HepG2 (cell line): ENCODE results near the gene GJD3. TPM values are rescaled to one million over a fixed set of nuclear protein-coding genes. Genes with fewer than 3 reads are reported as not detected.

ENCODE experiments used
- DR1 ChIP-seq: sonication (generic); formaldehyde crosslinking; IDR thresholded peaks from 2 replicates; pipeline ENCODE4 v1.8.0; 2021; ENCODE audit warnings: mild to moderate bottlenecking, missing genetic modification reagents, inconsistent platforms
- FOXK1 ChIP-seq: sonication (generic); formaldehyde crosslinking; IDR thresholded peaks from 2 replicates; pipeline ENCODE4 v1.4.0; 2020; ENCODE audit warnings: low read depth, missing genetic modification reagents, borderline replicate concordance
- KAT7 ChIP-seq: IDR thresholded peaks from 2 replicates; pipeline ENCODE4 v1.6.1; 2018; ENCODE audit warnings: borderline replicate concordance, missing compliant biosample characterization
- PPARG ChIP-seq: conservative IDR thresholded peaks from 2 replicates; pipeline ENCODE4 v1.6.1; 2016; ENCODE audit warnings: missing biosample characterization, missing genetic modification reagents
- REST ChIP-seq, 2 experiments: IDR thresholded peaks; 2 replicates each; pipeline ENCODE4 v1.6.1; 2011 to 2012; ENCODE audit warnings: low read length in 2 of 2, borderline replicate concordance in 1 of 2, low read depth in 1 of 2, mild to moderate bottlenecking in 1 of 2, moderate library complexity in 1 of 2
- ZNF275 ChIP-seq: sonication (generic); formaldehyde crosslinking; IDR thresholded peaks from 2 replicates; pipeline ENCODE4 v1.8.0; 2022; ENCODE audit warnings: missing genetic modification reagents, mild to moderate bottlenecking, inconsistent platforms, borderline replicate concordance
- ZNF343 ChIP-seq: sonication (generic); formaldehyde crosslinking; IDR thresholded peaks from 2 replicates; pipeline ENCODE4 v1.4.0; 2020; ENCODE audit warnings: mild to moderate bottlenecking, missing genetic modification reagents
- ZNF558 ChIP-seq: sonication (generic); formaldehyde crosslinking; IDR thresholded peaks from 2 replicates; pipeline ENCODE4 v1.9.0; 2022; ENCODE audit warnings: mild to moderate bottlenecking, missing genetic modification reagents, borderline replicate concordance
- ZNF790 ChIP-seq: sonication (generic); formaldehyde crosslinking; IDR thresholded peaks from 2 replicates; pipeline ENCODE4 v1.8.0; 2022; ENCODE audit warnings: missing genetic modification reagents, mild to moderate bottlenecking, borderline replicate concordance
- polyA plus RNA-seq, 8 experiments: library from polyadenylated mRNA; depleted of rRNA in 3 of 8; stranded (reverse) in 7 of 8; unstranded in 1 of 8; fragments of >200 nt; fragmentation: Illumina TruSeq in 4 of 8; extraction: Trizol in 4 of 8; gene quantifications; 2 replicates each; pipeline versions ENCODE4 v1.2.1 to v1.2.3, GENCODE V29; 2011 to 2016; ENCODE audit warnings: low read depth in 4 of 8, missing spikeins in 1 of 8, mixed read lengths in 1 of 8; ENCODE audit not compliant: insufficient read depth in 1 of 8
- total RNA-seq, 5 experiments: library from RNA; depleted of rRNA; stranded (reverse); fragments of >200 nt; fragmentation: Illumina TruSeq; extraction: Trizol; gene quantifications; 2 replicates each; pipeline ENCODE4 v1.2.3, GENCODE V29; 2016; ENCODE audit warnings: low read depth in 1 of 5
- TF ChIP-seq, protein P1 (sequence below): sonication (generic); formaldehyde crosslinking; IDR thresholded peaks from 2 replicates; pipeline ENCODE4 v1.5.1; 2020; ENCODE audit warnings: mild to moderate bottlenecking, missing genetic modification reagents, moderate library complexity
- TF ChIP-seq, protein P2 (sequence below): sonication (generic); formaldehyde crosslinking; IDR thresholded peaks from 2 replicates; pipeline ENCODE4 v1.4.0; 2020; ENCODE audit warnings: missing genetic modification reagents, mild to moderate bottlenecking, borderline replicate concordance

GJD3 gene
- total and polyA plus RNA-seq, 2 of the 13 experiments (the other 11 are each of a cell fraction or from before 2014, with no cell fraction given) = not detected

- TF ChIP-seq, protein P1, sequence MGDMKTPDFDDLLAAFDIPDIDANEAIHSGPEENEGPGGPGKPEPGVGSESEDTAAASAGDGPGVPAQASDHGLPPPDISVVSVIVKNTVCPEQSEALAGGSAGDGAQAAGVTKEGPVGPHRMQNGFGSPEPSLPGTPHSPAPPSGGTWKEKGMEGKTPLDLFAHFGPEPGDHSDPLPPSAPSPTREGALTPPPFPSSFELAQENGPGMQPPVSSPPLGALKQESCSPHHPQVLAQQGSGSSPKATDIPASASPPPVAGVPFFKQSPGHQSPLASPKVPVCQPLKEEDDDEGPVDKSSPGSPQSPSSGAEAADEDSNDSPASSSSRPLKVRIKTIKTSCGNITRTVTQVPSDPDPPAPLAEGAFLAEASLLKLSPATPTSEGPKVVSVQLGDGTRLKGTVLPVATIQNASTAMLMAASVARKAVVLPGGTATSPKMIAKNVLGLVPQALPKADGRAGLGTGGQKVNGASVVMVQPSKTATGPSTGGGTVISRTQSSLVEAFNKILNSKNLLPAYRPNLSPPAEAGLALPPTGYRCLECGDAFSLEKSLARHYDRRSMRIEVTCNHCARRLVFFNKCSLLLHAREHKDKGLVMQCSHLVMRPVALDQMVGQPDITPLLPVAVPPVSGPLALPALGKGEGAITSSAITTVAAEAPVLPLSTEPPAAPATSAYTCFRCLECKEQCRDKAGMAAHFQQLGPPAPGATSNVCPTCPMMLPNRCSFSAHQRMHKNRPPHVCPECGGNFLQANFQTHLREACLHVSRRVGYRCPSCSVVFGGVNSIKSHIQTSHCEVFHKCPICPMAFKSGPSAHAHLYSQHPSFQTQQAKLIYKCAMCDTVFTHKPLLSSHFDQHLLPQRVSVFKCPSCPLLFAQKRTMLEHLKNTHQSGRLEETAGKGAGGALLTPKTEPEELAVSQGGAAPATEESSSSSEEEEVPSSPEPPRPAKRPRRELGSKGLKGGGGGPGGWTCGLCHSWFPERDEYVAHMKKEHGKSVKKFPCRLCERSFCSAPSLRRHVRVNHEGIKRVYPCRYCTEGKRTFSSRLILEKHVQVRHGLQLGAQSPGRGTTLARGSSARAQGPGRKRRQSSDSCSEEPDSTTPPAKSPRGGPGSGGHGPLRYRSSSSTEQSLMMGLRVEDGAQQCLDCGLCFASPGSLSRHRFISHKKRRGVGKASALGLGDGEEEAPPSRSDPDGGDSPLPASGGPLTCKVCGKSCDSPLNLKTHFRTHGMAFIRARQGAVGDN (CRISPR knock-in tag) = peak; percentile 80
- TF ChIP-seq ZNF790 (CRISPR knock-in tag) (no peak), KAT7 (CRISPR knock-in tag) (0 out of 2 replicates have a peak, but pooled peaks have one; percentile 27), ZNF343 (CRISPR knock-in tag) (peak; percentile 67; the same call in 1 of the 2 replicates), PPARG (CRISPR knock-in tag) (0 out of 2 replicates have a peak, but pooled peaks have one; percentile 29), FOXK1 (CRISPR knock-in tag) (peak; percentile 40; the same call in 1 of the 2 replicates), REST (IDR thresholded peaks at IDR 0.05; ENCODE audit: borderline replicate concordance in 1 of 2, low read depth in 1 of 2, low read length in 2 of 2) (no peak), DR1 (CRISPR knock-in tag) (no peak), ZNF558 (no peak), ZNF275 (CRISPR knock-in tag) (no peak)
- TF ChIP-seq, protein P2, sequence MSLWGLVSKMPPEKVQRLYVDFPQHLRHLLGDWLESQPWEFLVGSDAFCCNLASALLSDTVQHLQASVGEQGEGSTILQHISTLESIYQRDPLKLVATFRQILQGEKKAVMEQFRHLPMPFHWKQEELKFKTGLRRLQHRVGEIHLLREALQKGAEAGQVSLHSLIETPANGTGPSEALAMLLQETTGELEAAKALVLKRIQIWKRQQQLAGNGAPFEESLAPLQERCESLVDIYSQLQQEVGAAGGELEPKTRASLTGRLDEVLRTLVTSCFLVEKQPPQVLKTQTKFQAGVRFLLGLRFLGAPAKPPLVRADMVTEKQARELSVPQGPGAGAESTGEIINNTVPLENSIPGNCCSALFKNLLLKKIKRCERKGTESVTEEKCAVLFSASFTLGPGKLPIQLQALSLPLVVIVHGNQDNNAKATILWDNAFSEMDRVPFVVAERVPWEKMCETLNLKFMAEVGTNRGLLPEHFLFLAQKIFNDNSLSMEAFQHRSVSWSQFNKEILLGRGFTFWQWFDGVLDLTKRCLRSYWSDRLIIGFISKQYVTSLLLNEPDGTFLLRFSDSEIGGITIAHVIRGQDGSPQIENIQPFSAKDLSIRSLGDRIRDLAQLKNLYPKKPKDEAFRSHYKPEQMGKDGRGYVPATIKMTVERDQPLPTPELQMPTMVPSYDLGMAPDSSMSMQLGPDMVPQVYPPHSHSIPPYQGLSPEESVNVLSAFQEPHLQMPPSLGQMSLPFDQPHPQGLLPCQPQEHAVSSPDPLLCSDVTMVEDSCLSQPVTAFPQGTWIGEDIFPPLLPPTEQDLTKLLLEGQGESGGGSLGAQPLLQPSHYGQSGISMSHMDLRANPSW (CRISPR knock-in tag) = no peak
Measured at GRCh38 chr17:40355123-40355803, 9.3 kb downstream of the GJD3 start (continued).
